Common myeloid progenitor, CD34-positive (primary cell): Measurements from ENCODE around the gene GLI3.

Experiments used
- CTCF ChIA-PET: fragments of 350-600 bp; sonication (Branson Sonifier 250); formaldehyde crosslinking; loops from one replicate; lab custom pipeline; 2021; ENCODE audit warnings: antibody characterized with exemption; lab: Charles Lee
- POLR2A ChIA-PET: fragments of 350-600 bp; sonication (Branson Sonifier 250); formaldehyde crosslinking; loops from one replicate; lab custom pipeline; 2021; ENCODE audit warnings: antibody characterized with exemption; lab: Charles Lee
- DNase-seq, 3 donors: peaks; one replicate each; pipeline versions ENCODE4 v3.0.0 to v3.0.0-alpha.2; 2013
- H3K27ac ChIP-seq, 2 experiments: 1 replicate in 1 of 2; 2 replicates in 1 of 2; pipeline ENCODE4 v1.7.0; 2013; ENCODE audit warnings: inconsistent platforms in 2 of 2, low read length in 2 of 2, mild to moderate bottlenecking in 2 of 2, low read depth in 1 of 2, moderate library complexity in 1 of 2; ENCODE audit not compliant: severe bottlenecking in 2 of 2, insufficient read depth in 1 of 2, poor library complexity in 1 of 2
- H3K27me3 ChIP-seq, 5 experiments: replicated peaks in 2 of 5; 1 replicate in 3 of 5; 2 replicates in 2 of 5; pipeline versions ENCODE4 v1.6.1 to v1.7.0; 2013; ENCODE audit warnings: low read length in 4 of 5, mild to moderate bottlenecking in 2 of 5, moderate library complexity in 2 of 5, inconsistent platforms in 1 of 5; ENCODE audit not compliant: insufficient read depth in 5 of 5, control insufficient read depth in 4 of 5
- H3K36me3 ChIP-seq, 4 experiments: 1 replicate in 2 of 4; 2 replicates in 2 of 4; pipeline versions ENCODE4 v1.6.1 to v1.7.0; 2013; ENCODE audit warnings: low read length in 3 of 4, control low read depth in 1 of 4, mild to moderate bottlenecking in 1 of 4; ENCODE audit not compliant: control insufficient read depth in 4 of 4, insufficient read depth in 4 of 4
- H3K4me1 ChIP-seq, 4 experiments: 1 replicate in 3 of 4; 2 replicates in 1 of 4; pipeline versions ENCODE4 v1.6.1 to v1.7.1; 2013; ENCODE audit warnings: low read length in 3 of 4, mild to moderate bottlenecking in 3 of 4, control low read depth in 1 of 4, inconsistent platforms in 1 of 4, moderate library complexity in 1 of 4; ENCODE audit not compliant: control insufficient read depth in 4 of 4, insufficient read depth in 4 of 4; ENCODE audit errors: control extremely low read depth in 1 of 4
- H3K4me3 ChIP-seq, 7 experiments: 1 replicate in 4 of 7; 2 replicates in 3 of 7; pipeline versions ENCODE4 v1.5.1 to v1.7.0; 2013; ENCODE audit warnings: mild to moderate bottlenecking in 7 of 7, low read length in 6 of 7, moderate library complexity in 6 of 7, inconsistent platforms in 2 of 7, low read depth in 2 of 7, control low read depth in 1 of 7; ENCODE audit not compliant: insufficient read depth in 4 of 7, control insufficient read depth in 1 of 7; ENCODE audit errors: extremely low read depth in 1 of 7
- H3K9me3 ChIP-seq, 5 experiments: 1 replicate in 4 of 5; 2 replicates in 1 of 5; pipeline versions ENCODE4 v1.6.1 to v1.7.1; 2013; ENCODE audit warnings: low read length in 4 of 5, mild to moderate bottlenecking in 2 of 5, inconsistent platforms in 1 of 5, low read depth in 1 of 5, moderate library complexity in 1 of 5; ENCODE audit not compliant: control insufficient read depth in 4 of 5, insufficient read depth in 2 of 5; ENCODE audit errors: control extremely low read depth in 1 of 5
- WGBS: methylation state at CpG from one replicate; pipeline ENCODE4 v1.1.5; 2013; ENCODE audit not compliant: insufficient coverage; 5-methylcytosine and 5-hydroxymethylcytosine counted together

The GLI3 gene

GRCh38 chr7:42017349-42017986 lies 219.5 kb downstream of the GLI3 start:
- Histone ChIP-seq H3K36me3 (no peaks in the 10 kb centered on the region), H3K4me3 (no peak overlapping the region), H3K4me1 (peaks cover 0 to 6% (median 4%) of the 10 kb centered on the region in 4 experiments), H3K27me3 (peaks cover 0 to 20% (median 0%) of the 10 kb centered on the region in 5 experiments), H3K9me3 (peaks cover 0 to 5% (median 2%) of the 10 kb centered on the region in 5 experiments), H3K27ac (no peak overlapping the region)
- WGBS = 9% methylated on average over 4 of the region's 15 CpGs
- ChIA-PET CTCF (no interaction called here), POLR2A (no interaction called here)
- peak in 2 of 3 donors; percentile 31 to 40 for DNase-seq

- no peaks in the 10 kb centered on the region for H3K36me3 ChIP-seq
- no peak overlapping the region for H3K27ac ChIP-seq
- H3K9me3 ChIP-seq = peaks cover 0 to 5% (median 2%) of the 10 kb centered on the region in 5 experiments
- POLR2A ChIA-PET = no interaction called here
- WGBS = 100% methylated on average over 3 of the region's 3 CpGs
- H3K4me1 ChIP-seq = peaks cover 0 to 6% (median 4%) of the 10 kb centered on the region in 4 experiments
- H3K27me3 ChIP-seq = peaks cover 0 to 16% (median 0%) of the 10 kb centered on the region in 5 experiments
- CTCF ChIA-PET = no interaction called here
- H3K4me3 ChIP-seq = no peak overlapping the region
- DNase-seq = no peak
Measured at GRCh38 chr7:42016517-42016916, 220.5 kb downstream of the GLI3 start.

- H3K27ac ChIP-seq = no peak overlapping the region
- DNase-seq = peak; percentile 25 to 54 (median 39)
- WGBS = 72% methylated on average over 7 of the region's 9 CpGs
- peaks cover 0 to 6% (median 4%) of the 10 kb centered on the region in 4 experiments for H3K4me1 ChIP-seq
- H3K9me3 ChIP-seq = peaks cover 0 to 5% (median 2%) of the 10 kb centered on the region in 5 experiments
- no peak overlapping the region for H3K4me3 ChIP-seq
- ChIA-PET CTCF (interaction anchor here (0.7 kb wide), 1 partner anchor 863 kb away, joined by 3 read pairs; no protein-coding TSS in a partner anchor), POLR2A (no interaction called here)
- H3K36me3 ChIP-seq = no peaks in the 10 kb centered on the region
- peaks cover 0 to 13% (median 0%) of the 10 kb centered on the region in 5 experiments for H3K27me3 ChIP-seq
Measured at GRCh38 chr7:42014625-42015618, 222.1 kb downstream of the GLI3 start.

- Histone ChIP-seq H3K4me1 (peaks cover 0 to 6% (median 4%) of the 10 kb centered on the region in 4 experiments), H3K9me3 (peaks cover 0 to 5% (median 2%) of the 10 kb centered on the region in 5 experiments), H3K4me3 (no peak overlapping the region), H3K27me3 (peaks cover 0 to 2% (median 0%) of the 10 kb centered on the region in 5 experiments), H3K36me3 (no peaks in the 10 kb centered on the region), H3K27ac (no peak overlapping the region)
- ChIA-PET CTCF (interaction anchor here (1.3 kb wide), 1 partner anchor 23 kb away, joined by 3 read pairs; no protein-coding TSS in a partner anchor), POLR2A (no interaction called here)
- DNase-seq = no peak
- 90% methylated on average over 3 of the region's 5 CpGs for WGBS
Measured at GRCh38 chr7:42012786-42013360, 224.1 kb downstream of the GLI3 start.

- Histone ChIP-seq H3K9me3 (peaks cover 0 to 5% (median 2%) of the 10 kb centered on the region in 5 experiments), H3K27me3 (no peaks in the 10 kb centered on the region), H3K27ac (no peak overlapping the region), H3K4me1 (peaks cover 0 to under 1% (median under 1%) of the 10 kb centered on the region in 4 experiments), H3K36me3 (no peaks in the 10 kb centered on the region), H3K4me3 (no peak overlapping the region)
- DNase-seq = no peak
- CTCF ChIA-PET = no interaction called here
- POLR2A ChIA-PET = no interaction called here
- 97% methylated on average over 3 of the region's 3 CpGs for WGBS
Measured at GRCh38 chr7:42012313-42012712, 224.7 kb downstream of the GLI3 start.

GRCh38 chr7:42011846-42012245 lies 225.2 kb downstream of the GLI3 start:
- Histone ChIP-seq H3K27ac (no peak overlapping the region), H3K9me3 (peaks cover 0 to 5% (median 2%) of the 10 kb centered on the region in 5 experiments), H3K36me3 (no peaks in the 10 kb centered on the region), H3K4me1 (no peaks in the 10 kb centered on the region), H3K4me3 (no peak overlapping the region), H3K27me3 (peaks cover 0 to 1% (median 0%) of the 10 kb centered on the region in 5 experiments)
- DNase-seq = no peak
- CTCF ChIA-PET = no interaction called here
- WGBS = 57% methylated on average over 6 of the region's 10 CpGs
- POLR2A ChIA-PET = no interaction called here
